GM19043 (cell line): ENCODE results near the gene TMC6.

Experiments used
- ATAC-seq: cut with Tn5 transposase; IDR thresholded peaks from one replicate; pipeline ENCODE4 v1.9.1; 2021; ENCODE audit warnings: low read depth; ENCODE audit not compliant: unreplicated experiment

The TMC6 gene

GRCh38 chr17:78135858-78136500 lies 7.4 kb upstream of the TMC6 start:
- no peak for ATAC-seq

GRCh38 chr17:78134899-78135385 lies 6.4 kb upstream of the TMC6 start:
- ATAC-seq, result no peak

- no peak for ATAC-seq
Measured at GRCh38 chr17:78133971-78134898, 5.7 kb upstream of the TMC6 start.

GRCh38 chr17:78133179-78133951 lies 4.8 kb upstream of the TMC6 start:
- ATAC-seq, result no peak

GRCh38 chr17:78132767-78133178 lies 4.2 kb upstream of the TMC6 start:
- no peak for ATAC-seq

GRCh38 chr17:78132084-78132676 lies 3.6 kb upstream of the TMC6 start:
- no peak for ATAC-seq

GRCh38 chr17:78131172-78132083 lies 2.9 kb upstream of the TMC6 start:
- no peak for ATAC-seq

GRCh38 chr17:78130437-78131101 lies 2.0 kb upstream of the TMC6 start, which contains the start of gene TMC8:
TSS of gene TMC8 (plus strand) at chr17:78130771. CDS start at chr17:78131589, 818 bp downstream.
- ATAC-seq, result no peak

GRCh38 chr17:78130090-78130436 lies 1.5 kb upstream of the TMC6 start:
- ATAC-seq, result no peak

- ATAC-seq, result no peak
Measured at GRCh38 chr17:78129351-78130089, 965 bp upstream of the TMC6 start.

- no peak for ATAC-seq
Measured at GRCh38 chr17:78127888-78128550, 536 bp downstream of the TMC6 start.

GRCh38 chr17:78127239-78127887 lies 1.2 kb downstream of the TMC6 start:
- no peak for ATAC-seq

- ATAC-seq, result no peak
Measured at GRCh38 chr17:78126895-78127238, 1.7 kb downstream of the TMC6 start.

GRCh38 chr17:78125976-78126894 lies 2.3 kb downstream of the TMC6 start:
- ATAC-seq, result no peak

- no peak for ATAC-seq
Measured at GRCh38 chr17:78125138-78125913, 3.2 kb downstream of the TMC6 start.

GRCh38 chr17:78124836-78125137 lies 3.8 kb downstream of the TMC6 start:
- no peak for ATAC-seq
